HL-60 (cell line): ENCODE measurements around the gene MSH5.

Source experiments
- CTCF ChIP-seq: IDR thresholded peaks from one replicate; pipeline ENCODE4 v1.5.1; 2011; ENCODE audit warnings: low read length, control low read depth, inconsistent platforms; ENCODE audit not compliant: insufficient read depth
- GABPA ChIP-seq: IDR thresholded peaks from 2 replicates; pipeline ENCODE4 v1.6.1; 2012; ENCODE audit warnings: low read depth
- POLR2AphosphoS5 ChIP-seq: IDR thresholded peaks from 2 replicates; pipeline ENCODE4 v1.6.1; 2012; ENCODE audit warnings: low read depth
- REST ChIP-seq: IDR thresholded peaks from 2 replicates; pipeline ENCODE4 v1.6.1; 2012; ENCODE audit warnings: low read depth; ENCODE audit not compliant: insufficient replicate concordance
- SPI1 ChIP-seq: IDR thresholded peaks from 2 replicates; pipeline ENCODE4 v1.6.1; 2012; ENCODE audit warnings: low read depth, mild to moderate bottlenecking, borderline replicate concordance

- TF ChIP-seq CTCF (no peak), REST (no peak), POLR2AphosphoS5 (no peak), SPI1 (no peak), GABPA (no peak)
These were observed 57.8 kb downstream of the MSH5 start for GRCh38 chr6:31797588-31797987.
